GM23338 (cell line): ENCODE data around the gene DYNLRB1. TPM values are rescaled to one million over a fixed set of nuclear protein-coding genes. Genes with fewer than 3 reads are reported as not detected.

Source experiments
- polyA plus RNA-seq: library from polyadenylated mRNA; unstranded; fragments of >200 nt; fragmentation: Nextera tagmentation; extraction: Ambion mirVana; gene quantifications from 2 replicates; pipeline ENCODE4 v1.2.1, GENCODE V29; 2016
- small RNA-seq: library from RNA; depleted of rRNA; stranded (forward); fragments of <200 nt; gene quantifications from one replicate; pipeline ENCODE3, GENCODE V24; 2014; ENCODE audit warnings: low replicate concordance
- total RNA-seq: library from RNA; depleted of rRNA; stranded (reverse); fragments of >200 nt; shearing (Covaris generic); gene quantifications from 2 replicates; pipeline ENCODE4 v1.2.3, GENCODE V29; 2014; rRNA removed

Gene DYNLRB1
- total and polyA plus RNA-seq, 2 experiments from 2014 or later: 107 to 376 TPM

Small RNAs within 50 kb of the gene (small RNA-seq; reads per million reads assigned to genes)
- gene RF00019: not detected

Other genes starting within 250 kb of the DYNLRB1 start
- gene AHCY, start 213.1 kb upstream of the DYNLRB1 start, total RNA-seq: 404 and 423 TPM in 2 replicates
- gene AHCY, start 213.1 kb upstream of the DYNLRB1 start, polyA plus RNA-seq: 138 and 150 TPM in 2 replicates
- 24.9 and 31.6 TPM in 2 replicates for gene ITCH, start 153.1 kb upstream of the DYNLRB1 start, total RNA-seq
- gene ITCH, start 153.1 kb upstream of the DYNLRB1 start, polyA plus RNA-seq: 16.1 and 16.4 TPM in 2 replicates
- gene MAP1LC3A, start 42.3 kb downstream of the DYNLRB1 start, total RNA-seq: 9.5 and 15.9 TPM in 2 replicates
- 15.2 and 15.3 TPM in 2 replicates for gene MAP1LC3A, start 42.3 kb downstream of the DYNLRB1 start, polyA plus RNA-seq
- gene PIGU, start 160.7 kb downstream of the DYNLRB1 start, total RNA-seq: 28.9 and 31.3 TPM in 2 replicates
- gene PIGU, start 160.7 kb downstream of the DYNLRB1 start, polyA plus RNA-seq: 22.4 and 24.3 TPM in 2 replicates
- 3.3 and 3.8 TPM in 2 replicates for gene TP53INP2, start 187.9 kb downstream of the DYNLRB1 start, total RNA-seq
- gene TP53INP2, start 187.9 kb downstream of the DYNLRB1 start, polyA plus RNA-seq: 2.4 and 2.7 TPM in 2 replicates